Measurements from ENCODE around the gene SLC25A45. TPM values are rescaled to one million over a fixed set of nuclear protein-coding genes. Genes with fewer than 3 reads are reported as not detected.

SLC25A45 gene
- total and polyA plus RNA-seq, 9 donors: 2.7 to 8.7 (median 3.4) TPM

- Histone ChIP-seq H3K4me3 (peak overlapping the region; percentile 86), H3K4me1 (ENCODE audit: insufficient read depth) (peaks cover 23% of the 10 kb centered on the region), H3K9me3 (no peaks in the 10 kb centered on the region), H3K27ac (peak overlapping the region; percentile 96 to 97), H3K36me3 (no peaks in the 10 kb centered on the region), H3K27me3 (no peaks in the 10 kb centered on the region)
- intact Hi-C loops (cut with DNase I): loop anchor here in 3 of 4 donors (5.0 kb wide), 3 partner anchors 38 to 77 kb away; partner anchors contain the start of genes SLC25A45 (in 2 of the 3) and MALAT1 (in 1 of the 3)
- WGBS, 3 donors: 2 to 3% (median 3%) methylated on average over 6 of the region's 6 CpGs
- TF ChIP-seq EP300 (IDR thresholded peaks at IDR 0.05) (peak; percentile 47), POLR2A (IDR thresholded peaks at IDR 0.05) (peak; percentile 31), CTCF (IDR thresholded peaks at IDR 0.05) (no peak)
- peak; percentile 82 to 91 (median 89) for DNase-seq
Measured at GRCh38 chr11:65419772-65420481, 37.5 kb upstream of the SLC25A45 start.

- TF ChIP-seq POLR2A (IDR thresholded peaks at IDR 0.05) (no peak), CTCF (IDR thresholded peaks at IDR 0.05) (no peak), EP300 (IDR thresholded peaks at IDR 0.05) (no peak)
- 16 to 26% (median 17%) methylated on average over 7 of the region's 7 CpGs for WGBS, 3 donors
- peak overlapping the region; percentile 96 to 97 for H3K27ac ChIP-seq
- no peaks in the 10 kb centered on the region for H3K36me3 ChIP-seq
- DNase-seq: peak in 4 of 5 donors; percentile 52 to 62 (median 61)
- H3K4me1 ChIP-seq (ENCODE audit: insufficient read depth): peaks cover 23% of the 10 kb centered on the region
- H3K4me3 ChIP-seq: peak overlapping the region; percentile 86
- intact Hi-C loops (cut with DNase I): loop anchor here in 2 of 4 donors (5.0 kb wide), 1 partner anchor 37 kb away; the partner anchor contains the start of gene SLC25A45 (in 2 of the 2)
- H3K27me3 ChIP-seq: no peaks in the 10 kb centered on the region
- no peaks in the 10 kb centered on the region for H3K9me3 ChIP-seq
Measured at GRCh38 chr11:65419460-65419771, 37.0 kb upstream of the SLC25A45 start.

- H3K9me3 ChIP-seq: no peaks in the 10 kb centered on the region
- H3K36me3 ChIP-seq: no peaks in the 10 kb centered on the region
- 3 to 4% (median 3%) methylated on average over 15 of the region's 15 CpGs for WGBS, 3 donors
- intact Hi-C loops (cut with DNase I): loop anchor here in 2 of 4 donors (5.0 kb wide), 1 partner anchor 37 kb away; the partner anchor contains the start of gene SLC25A45 (in 2 of the 2)
- TF ChIP-seq POLR2A (IDR thresholded peaks at IDR 0.05) (peak; percentile 36), EP300 (IDR thresholded peaks at IDR 0.05) (peak; percentile 71), CTCF (IDR thresholded peaks at IDR 0.05) (no peak)
- H3K27ac ChIP-seq: peak overlapping the region; percentile 96 to 97
- DNase-seq: peak; percentile 93 to 97 (median 96)
- H3K27me3 ChIP-seq: no peaks in the 10 kb centered on the region
- peaks cover 23% of the 10 kb centered on the region for H3K4me1 ChIP-seq (ENCODE audit: insufficient read depth)
- H3K4me3 ChIP-seq: peak overlapping the region; percentile 86
Measured at GRCh38 chr11:65418681-65419459, 36.4 kb upstream of the SLC25A45 start.

- intact Hi-C loops (cut with DNase I): loop anchor here in 2 of 4 donors (5.0 kb wide), 1 partner anchor 36 kb away; the partner anchor contains the start of gene SLC25A45 (in 2 of the 2)
- DNase-seq: no peak
- no peaks in the 10 kb centered on the region for H3K36me3 ChIP-seq
- peaks cover 23% of the 10 kb centered on the region for H3K4me1 ChIP-seq (ENCODE audit: insufficient read depth)
- TF ChIP-seq POLR2A (IDR thresholded peaks at IDR 0.05) (no peak), CTCF (IDR thresholded peaks at IDR 0.05) (no peak), EP300 (IDR thresholded peaks at IDR 0.05) (no peak)
- 0 to 5% (median 5%) methylated on average over 4 of the region's 4 CpGs for WGBS, 3 donors
- no peaks in the 10 kb centered on the region for H3K27me3 ChIP-seq
- peak overlapping the region; percentile 96 to 97 for H3K27ac ChIP-seq
- peak overlapping the region; percentile 86 for H3K4me3 ChIP-seq
- no peaks in the 10 kb centered on the region for H3K9me3 ChIP-seq
Measured at GRCh38 chr11:65418431-65418680, 35.9 kb upstream of the SLC25A45 start.
